ENCODE measurements around the gene ACTR1B.

Gene ACTR1B

GRCh38 chr2:97670471-97670870 is 6.6 kb upstream of the ACTR1B start:
- Mint-ChIP-seq H3K4me1 (peaks cover 9% of the 10 kb centered on the region), H3K27me3 (no peaks in the 10 kb centered on the region), H3K4me3 (no peak overlapping the region), H3K36me3 (peaks cover 1% of the 10 kb centered on the region), H3K9me3 (no peaks in the 10 kb centered on the region), H3K27ac (no peak overlapping the region)

GRCh38 chr2:97669448-97669847 is 5.6 kb upstream of the ACTR1B start, which contains the start of gene C2orf92:
C2orf92 (plus strand) TSS chr2:97669713; CDS start chr2:97669789, 76 bp downstream.
- Mint-ChIP-seq H3K4me3 (no peak within 1 kb of the TSS), H3K27ac (no peak within 1 kb of the TSS), H3K36me3 (peaks cover 1% of the 10 kb centered on the region), H3K27me3 (no peaks in the 10 kb centered on the region), H3K9me3 (no peaks in the 10 kb centered on the region), H3K4me1 (peaks cover 13% of the 10 kb centered on the region)

GRCh38 chr2:97664636-97664970 is 759 bp upstream of the ACTR1B start:
- peaks cover 25% of the 10 kb centered on the region for H3K4me1 Mint-ChIP-seq
- no peaks in the 10 kb centered on the region for H3K9me3 Mint-ChIP-seq
- peak overlapping the region; percentile 96 for H3K4me3 Mint-ChIP-seq
- peak overlapping the region; percentile 96 for H3K27ac Mint-ChIP-seq
- peaks cover 3% of the 10 kb centered on the region for H3K36me3 Mint-ChIP-seq
- no peaks in the 10 kb centered on the region for H3K27me3 Mint-ChIP-seq

GRCh38 chr2:97663626-97663961 is 250 bp downstream of the ACTR1B start:
- H3K4me3 Mint-ChIP-seq = peak overlapping the region; percentile 97
- H3K27ac Mint-ChIP-seq = no peak overlapping the region
- no peaks in the 10 kb centered on the region for H3K9me3 Mint-ChIP-seq
- peaks cover 25% of the 10 kb centered on the region for H3K4me1 Mint-ChIP-seq
- peaks cover 3% of the 10 kb centered on the region for H3K36me3 Mint-ChIP-seq
- H3K27me3 Mint-ChIP-seq = no peaks in the 10 kb centered on the region

- Mint-ChIP-seq H3K27me3 (no peaks in the 10 kb centered on the region), H3K4me1 (peaks cover 25% of the 10 kb centered on the region), H3K36me3 (peaks cover 6% of the 10 kb centered on the region), H3K9me3 (no peaks in the 10 kb centered on the region), H3K4me3 (peak overlapping the region; percentile 97), H3K27ac (peak overlapping the region; percentile 99)
Observed at GRCh38 chr2:97662895-97663625, 784 bp downstream of the ACTR1B start.

GRCh38 chr2:97662386-97662894 is 1.4 kb downstream of the ACTR1B start:
- Mint-ChIP-seq H3K36me3 (peaks cover 6% of the 10 kb centered on the region), H3K27ac (peak overlapping the region; percentile 99), H3K27me3 (no peaks in the 10 kb centered on the region), H3K4me1 (peaks cover 25% of the 10 kb centered on the region), H3K9me3 (no peaks in the 10 kb centered on the region), H3K4me3 (peak overlapping the region; percentile 97)

- Mint-ChIP-seq H3K4me1 (peaks cover 25% of the 10 kb centered on the region), H3K9me3 (no peaks in the 10 kb centered on the region), H3K27me3 (no peaks in the 10 kb centered on the region), H3K4me3 (peak overlapping the region; percentile 97), H3K27ac (peak overlapping the region; percentile 59), H3K36me3 (peaks cover 6% of the 10 kb centered on the region)
Observed at GRCh38 chr2:97661927-97662326, 1.9 kb downstream of the ACTR1B start.

- Mint-ChIP-seq H3K27me3 (no peaks in the 10 kb centered on the region), H3K27ac (peak overlapping the region; percentile 41), H3K36me3 (peaks cover 6% of the 10 kb centered on the region), H3K9me3 (no peaks in the 10 kb centered on the region), H3K4me3 (no peak overlapping the region), H3K4me1 (peaks cover 25% of the 10 kb centered on the region)
Observed at GRCh38 chr2:97660775-97661389, 3.0 kb downstream of the ACTR1B start.

- H3K27ac Mint-ChIP-seq = no peak overlapping the region
- no peak overlapping the region for H3K4me3 Mint-ChIP-seq
- peaks cover 9% of the 10 kb centered on the region for H3K36me3 Mint-ChIP-seq
Observed at GRCh38 chr2:97660044-97660774, 3.6 kb downstream of the ACTR1B start.

GRCh38 chr2:97659256-97660043 is 4.4 kb downstream of the ACTR1B start:
- Mint-ChIP-seq H3K9me3 (no peaks in the 10 kb centered on the region), H3K4me1 (peaks cover 21% of the 10 kb centered on the region), H3K27ac (no peak overlapping the region), H3K36me3 (peaks cover 13% of the 10 kb centered on the region), H3K4me3 (no peak overlapping the region), H3K27me3 (no peaks in the 10 kb centered on the region)

More at GRCh38 chr2:97660044-97660774, 3.6 kb downstream of the ACTR1B start:
- peaks cover 24% of the 10 kb centered on the region for H3K4me1 Mint-ChIP-seq
- no peaks in the 10 kb centered on the region for H3K27me3 Mint-ChIP-seq
- H3K9me3 Mint-ChIP-seq = no peaks in the 10 kb centered on the region

GRCh38 chr2:97658691-97659157 is 5.1 kb downstream of the ACTR1B start:
- H3K36me3 Mint-ChIP-seq = peaks cover 19% of the 10 kb centered on the region
- H3K27me3 Mint-ChIP-seq = no peaks in the 10 kb centered on the region
- H3K4me1 Mint-ChIP-seq = peaks cover 21% of the 10 kb centered on the region
- no peaks in the 10 kb centered on the region for H3K9me3 Mint-ChIP-seq
- H3K27ac Mint-ChIP-seq = peak overlapping the region; percentile 46
- no peak overlapping the region for H3K4me3 Mint-ChIP-seq

GRCh38 chr2:97657986-97658690 is 5.7 kb downstream of the ACTR1B start:
- Mint-ChIP-seq H3K4me1 (peaks cover 21% of the 10 kb centered on the region), H3K27ac (peak overlapping the region; percentile 46), H3K36me3 (peaks cover 21% of the 10 kb centered on the region), H3K9me3 (no peaks in the 10 kb centered on the region), H3K4me3 (no peak overlapping the region), H3K27me3 (no peaks in the 10 kb centered on the region)

GRCh38 chr2:97656905-97657587 is 6.8 kb downstream of the ACTR1B start:
- Mint-ChIP-seq H3K36me3 (peaks cover 21% of the 10 kb centered on the region), H3K4me1 (peaks cover 13% of the 10 kb centered on the region), H3K27ac (no peak overlapping the region), H3K4me3 (no peak overlapping the region), H3K9me3 (no peaks in the 10 kb centered on the region), H3K27me3 (no peaks in the 10 kb centered on the region)

GRCh38 chr2:97656129-97656755 is 7.6 kb downstream of the ACTR1B start:
- Mint-ChIP-seq H3K9me3 (no peaks in the 10 kb centered on the region), H3K4me1 (peaks cover 5% of the 10 kb centered on the region), H3K27me3 (no peaks in the 10 kb centered on the region), H3K4me3 (no peak overlapping the region), H3K27ac (no peak overlapping the region), H3K36me3 (peaks cover 19% of the 10 kb centered on the region)
